ENCODE data around the gene FAM174C. TPM values are rescaled to one million over a fixed set of nuclear protein-coding genes. Genes with fewer than 3 reads are reported as not detected.

Gene FAM174C
- polyA plus RNA-seq, 10 donors: 7.9 to 17.0 (median 14.3) TPM

DNA sequence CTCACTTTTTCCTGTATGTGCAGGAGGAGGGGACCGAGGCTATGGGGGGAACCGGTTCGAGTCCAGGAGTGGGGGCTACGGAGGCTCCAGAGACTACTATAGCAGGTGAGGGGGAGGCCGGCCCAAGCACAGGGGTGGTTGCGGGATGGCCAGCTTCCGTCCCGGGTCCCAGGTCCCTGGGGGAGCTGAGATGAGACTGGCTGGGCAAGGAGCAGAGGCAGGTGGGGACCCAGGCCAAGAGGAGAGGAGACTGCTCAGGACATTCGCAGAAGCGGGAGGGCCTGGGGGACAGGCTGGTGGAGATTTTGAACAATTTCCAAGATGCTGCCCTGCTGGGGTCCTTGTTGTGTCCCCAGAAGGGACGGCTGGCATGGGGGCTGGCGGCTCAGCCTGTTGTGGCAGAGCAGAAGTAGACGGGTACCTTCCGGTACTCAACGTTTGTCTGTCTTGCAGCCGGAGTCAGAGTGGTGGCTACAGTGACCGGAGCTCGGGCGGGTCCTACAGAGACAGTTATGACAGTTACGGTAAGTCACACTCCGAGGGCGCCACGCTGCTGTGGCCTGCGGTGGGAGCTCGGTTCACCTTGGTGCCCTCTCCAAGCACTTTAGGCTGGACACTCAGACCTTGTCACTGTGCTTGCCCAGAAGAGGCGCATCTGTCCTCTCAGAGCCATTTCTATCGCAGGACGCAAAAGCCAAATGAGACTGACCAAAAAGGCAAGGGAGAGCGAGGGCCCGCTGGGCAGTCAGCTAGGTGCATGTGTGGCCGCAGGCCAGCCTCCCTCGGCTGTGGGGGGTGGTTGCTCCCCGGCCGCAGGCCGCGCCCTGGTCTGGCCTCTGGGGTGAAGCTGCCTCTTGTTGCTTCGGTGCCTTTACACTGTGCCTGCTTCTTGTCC, 3.6 kb upstream of the FAM174C start:
- no peak for DNase-seq

GRCh38 chr19:1272423-1273262, 2.7 kb upstream of the FAM174C start:
- no peak for DNase-seq

DNA sequence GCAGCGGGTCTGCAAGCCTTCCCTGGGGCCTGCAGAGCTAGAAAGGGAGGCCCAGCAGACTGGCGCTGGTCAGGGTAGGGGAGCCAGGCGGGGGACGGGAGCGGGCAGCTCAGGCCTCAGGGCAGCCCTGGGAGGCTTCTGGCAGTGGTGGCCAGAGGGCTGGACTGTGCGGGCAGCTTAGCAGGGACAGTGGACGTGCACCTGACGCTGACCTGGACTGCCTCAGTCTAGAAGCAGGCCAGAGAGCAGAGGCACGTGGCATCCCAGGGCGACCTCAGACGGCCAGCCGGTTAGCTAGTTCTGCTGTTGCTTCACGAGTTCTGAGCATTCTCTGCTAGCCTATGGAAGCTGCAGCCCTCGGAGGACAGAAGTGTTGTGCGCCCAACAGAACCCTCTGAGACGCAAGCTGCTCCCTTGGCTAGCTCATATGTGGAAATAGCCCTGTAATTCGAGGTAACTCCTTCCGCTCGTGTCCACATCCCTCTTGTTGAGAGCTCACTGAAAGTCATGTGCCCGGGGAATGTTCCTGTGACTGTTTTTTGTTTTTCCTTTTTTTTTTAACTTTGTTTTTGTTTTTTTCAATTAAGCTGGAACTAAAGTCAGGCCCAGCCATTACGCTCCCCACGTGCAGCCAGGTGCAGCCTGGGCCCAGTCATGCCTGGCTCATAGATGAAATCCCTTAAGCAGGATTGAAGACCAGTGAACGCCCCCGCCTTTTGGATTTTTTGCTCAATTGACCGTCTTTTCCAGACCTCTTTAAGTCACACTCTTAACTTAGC, 1.9 kb upstream of the FAM174C start:
- DNase-seq: no peak

GRCh38 chr19:1274081-1274851, 1.1 kb upstream of the FAM174C start:
- no peak for DNase-seq

- no peak for DNase-seq
Measured at GRCh38 chr19:1274852-1275259, 474 bp upstream of the FAM174C start.

- DNase-seq: no peak
Measured at GRCh38 chr19:1275976-1276627, 772 bp downstream of the FAM174C start.

DNA sequence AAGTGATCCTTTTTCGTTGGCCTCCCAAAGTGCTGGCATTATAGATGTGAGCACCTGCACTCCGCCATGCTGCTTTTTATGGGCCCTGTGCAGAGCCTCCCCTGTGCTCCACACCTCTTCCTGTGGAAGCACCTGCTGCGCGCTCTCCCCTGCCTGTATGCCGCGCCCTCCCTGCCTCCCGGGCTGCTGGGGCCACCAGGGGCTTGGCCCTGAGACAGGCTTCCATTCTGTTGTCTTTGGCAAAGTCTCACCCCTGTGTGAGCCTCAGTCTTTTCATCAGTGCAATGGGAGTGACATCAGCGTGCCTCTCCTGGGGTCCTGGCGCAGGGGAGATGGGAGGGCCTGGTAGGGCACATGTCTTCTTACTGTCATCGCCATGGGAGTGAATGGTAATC, 1.3 kb downstream of the FAM174C start:
- no peak for DNase-seq

- no peak for DNase-seq
Measured at GRCh38 chr19:1277061-1277460, 1.7 kb downstream of the FAM174C start.

- DNase-seq: no peak
Measured at GRCh38 chr19:1278074-1278473, 2.7 kb downstream of the FAM174C start.

GRCh38 chr19:1278713-1279660, 3.7 kb downstream of the FAM174C start:
- peak in 1 of 3 donors; percentile 25 for DNase-seq

DNA sequence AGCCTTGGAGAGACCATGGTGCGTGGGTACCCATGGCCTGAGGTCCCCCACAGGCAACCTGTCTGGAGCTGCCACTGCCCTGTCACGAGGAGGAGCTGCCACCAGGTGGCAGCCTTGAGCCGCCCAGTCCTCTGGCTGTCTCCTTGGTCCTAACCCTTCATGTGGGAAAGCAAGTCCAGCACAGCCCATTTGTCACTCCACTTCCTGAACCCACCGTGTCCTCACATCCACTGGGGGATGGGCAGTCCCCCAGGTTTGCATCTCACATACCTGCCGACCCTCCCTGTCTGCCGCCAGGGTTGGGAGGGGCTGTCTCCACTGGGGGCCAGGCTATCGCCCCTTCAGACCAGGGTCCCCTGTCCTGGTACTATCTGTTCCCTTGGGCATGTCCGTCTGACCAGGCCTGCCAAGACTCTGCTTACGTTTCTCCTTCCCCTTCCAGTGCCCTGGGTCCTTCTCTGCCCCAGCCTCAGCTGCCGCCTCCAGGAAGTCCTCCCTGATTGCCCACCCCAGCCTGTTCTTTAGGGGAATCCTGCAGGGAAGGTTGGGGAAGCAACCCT, 4.5 kb downstream of the FAM174C start:
- peak; percentile 80 to 93 (median 92) for DNase-seq

DNA sequence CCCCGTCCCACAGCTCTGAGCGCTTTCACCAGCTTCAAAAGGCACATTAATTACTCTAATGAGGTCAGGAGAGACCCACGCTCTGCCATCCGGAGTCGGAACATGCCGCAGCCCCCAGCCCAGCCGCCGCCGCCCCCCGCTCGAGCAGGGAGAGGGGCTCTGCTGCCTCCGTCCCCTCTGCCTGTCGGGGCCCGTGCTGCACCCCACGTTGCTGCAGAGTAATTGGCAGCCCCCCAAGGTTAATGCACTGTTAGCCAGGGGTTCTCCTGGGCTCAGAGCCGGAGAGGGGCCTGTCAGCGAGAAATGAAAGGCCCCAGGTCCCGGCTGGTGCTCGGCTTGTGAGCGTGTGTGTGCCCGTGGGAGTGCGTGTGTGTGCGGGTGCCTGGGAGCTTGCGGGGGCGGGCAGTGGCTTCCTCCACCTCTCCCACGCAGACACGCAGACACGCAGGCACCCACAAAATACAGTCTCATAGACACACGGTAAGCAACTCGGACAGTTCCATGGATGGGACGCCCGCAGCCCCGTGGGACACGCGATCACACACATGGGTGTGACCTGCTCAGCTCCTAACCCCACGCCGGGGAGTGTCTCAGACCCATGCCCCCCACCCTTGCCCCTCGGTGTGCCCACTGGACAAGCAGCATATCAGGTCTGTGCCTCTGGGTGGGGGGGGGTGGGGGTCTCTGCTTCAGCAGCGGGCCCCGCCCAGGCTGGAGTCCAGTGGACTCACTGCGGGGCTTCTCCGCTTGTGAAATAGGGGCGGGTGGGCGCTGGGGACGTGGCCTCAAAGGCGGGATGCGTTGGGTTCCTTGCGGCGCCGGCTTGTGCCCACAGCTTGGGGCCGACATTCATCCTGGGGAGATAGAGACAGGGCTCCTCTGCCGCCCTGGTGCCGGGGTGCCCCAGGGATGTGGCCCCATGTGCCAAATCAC, 5.6 kb downstream of the FAM174C start:
- no peak for DNase-seq

- DNase-seq: no peak
Measured at GRCh38 chr19:1281569-1282287, 6.4 kb downstream of the FAM174C start.

DNA sequence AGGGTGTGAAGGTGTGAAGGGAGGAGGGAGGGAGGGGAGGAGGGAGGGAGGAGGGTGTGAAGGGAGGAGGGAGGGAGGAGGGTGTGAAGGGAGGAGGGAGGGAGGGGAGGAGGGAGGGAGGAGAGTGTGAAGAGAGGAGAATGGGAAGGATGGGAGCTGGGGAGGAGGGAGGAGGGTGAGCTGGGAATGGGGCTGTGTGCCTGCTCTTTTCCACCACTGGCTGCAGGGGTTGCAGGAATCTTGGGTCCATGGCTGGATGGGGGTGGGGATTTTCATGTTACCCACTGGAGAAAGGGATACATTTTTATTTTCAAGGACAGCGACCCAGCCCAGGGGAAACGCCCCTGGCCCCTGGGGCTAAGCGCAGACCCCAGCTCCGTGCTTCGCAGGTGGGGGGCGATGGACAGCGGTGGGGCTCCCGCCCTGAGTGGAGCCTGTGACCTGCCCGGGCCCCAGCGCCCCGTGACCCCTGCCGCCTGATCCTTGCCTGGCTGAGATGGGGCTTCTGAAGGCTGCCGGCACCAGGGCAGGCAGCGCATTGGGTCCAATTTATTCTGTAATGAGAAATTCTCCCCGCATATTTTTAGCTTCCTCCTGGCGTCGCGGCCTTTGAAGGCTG, 7.4 kb downstream of the FAM174C start:
- no peak for DNase-seq

DNA sequence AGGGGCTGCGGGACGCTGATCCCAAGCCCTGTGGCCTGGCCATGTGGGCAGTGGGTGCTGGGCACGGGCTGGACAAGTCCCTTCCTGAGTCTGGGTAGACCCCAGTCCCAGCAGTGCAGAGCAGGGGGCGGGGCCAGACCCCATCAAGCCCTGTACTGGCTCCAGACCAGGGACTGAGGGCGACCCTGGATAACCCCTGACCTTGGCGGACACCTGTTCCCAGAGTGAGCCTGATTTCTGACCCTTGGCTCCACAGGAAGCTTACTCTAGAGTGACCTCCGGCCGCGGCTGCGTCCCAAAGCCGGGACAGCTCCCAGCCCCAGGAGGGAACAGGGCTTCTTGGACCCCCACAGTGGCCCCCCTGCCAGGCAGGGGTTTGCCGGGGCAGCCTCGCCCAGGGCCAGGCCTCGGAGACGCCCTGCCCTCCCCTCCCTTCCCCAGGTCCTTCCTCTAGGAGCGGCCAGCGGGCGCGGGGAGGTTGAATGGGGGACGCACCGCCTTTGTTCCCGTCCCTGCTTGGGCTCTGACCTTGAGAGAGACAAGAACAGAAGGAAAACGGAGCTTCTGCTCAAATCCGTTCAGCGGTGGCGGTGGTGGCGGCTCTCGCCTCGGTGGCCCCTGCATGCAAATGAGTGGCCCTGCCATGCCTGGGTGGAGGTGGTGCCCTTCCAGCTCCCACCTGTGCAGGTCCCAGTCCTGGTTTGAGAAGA, 8.0 kb downstream of the FAM174C start:
- DNase-seq: no peak

- DNase-seq: no peak
Measured at GRCh38 chr19:1283917-1284292, 8.6 kb downstream of the FAM174C start.

Measured in muscle of back (tissue), 11 donors.